DOHH2 (cell line): ENCODE measurements around the gene FAM53B.

Source experiments
- H3F3A ChIP-seq: fragments of 200-600 bp; sonication (generic), shearing (Covaris generic); 2 replicates; pipeline ENCODE4 v1.6.0; 2016; ENCODE audit warnings: antibody characterized with exemption, mild to moderate bottlenecking; ENCODE audit not compliant: control insufficient read depth, insufficient read depth
- H3K27ac ChIP-seq: fragments of 200-600 bp; sonication (generic); 2 replicates; pipeline ENCODE4 v1.5.1; 2014; ENCODE audit warnings: low read depth, mild to moderate bottlenecking, low read length, moderate library complexity
- H3K27me3 ChIP-seq: fragments of 200-600 bp; sonication (generic); 2 replicates; pipeline ENCODE4 v1.6.1; 2014; ENCODE audit warnings: mild to moderate bottlenecking, low read length, mixed read lengths; ENCODE audit not compliant: control insufficient read depth
- H3K36me3 ChIP-seq: fragments of 200-600 bp; sonication (generic); 2 replicates; pipeline ENCODE4 v1.6.1; 2014; ENCODE audit warnings: mild to moderate bottlenecking, low read length, moderate library complexity, mixed read lengths; ENCODE audit not compliant: control insufficient read depth
- H3K4me1 ChIP-seq: fragments of 200-600 bp; sonication (generic); 2 replicates; pipeline ENCODE4 v1.6.1; 2014; ENCODE audit warnings: mild to moderate bottlenecking, low read length, mixed read lengths; ENCODE audit not compliant: control insufficient read depth
- H3K4me2 ChIP-seq: fragments of 200-600 bp; sonication (generic); 2 replicates; pipeline ENCODE4 v1.6.0; 2014; ENCODE audit warnings: mild to moderate bottlenecking, low read length, moderate library complexity
- H3K4me3 ChIP-seq: fragments of 200-600 bp; sonication (generic); 2 replicates; pipeline ENCODE4 v1.5.1; 2014; ENCODE audit warnings: mild to moderate bottlenecking, low read length, mixed read lengths
- H3K79me2 ChIP-seq: fragments of 200-600 bp; sonication (generic); 2 replicates; pipeline ENCODE4 v1.6.1; 2014; ENCODE audit warnings: mild to moderate bottlenecking, low read length, mixed read lengths; ENCODE audit not compliant: control insufficient read depth
- H3K9me2 ChIP-seq: fragments of 200-600 bp; sonication (generic); replicated peaks from 2 replicates; pipeline ENCODE4 v1.6.1; 2014; ENCODE audit warnings: mild to moderate bottlenecking, low read length, mixed read lengths; ENCODE audit not compliant: control insufficient read depth
- H3K9me3 ChIP-seq: fragments of 200-600 bp; sonication (generic); 2 replicates; pipeline ENCODE4 v1.6.1; 2014; ENCODE audit warnings: antibody characterized with exemption, low read length, mixed read lengths; ENCODE audit not compliant: control insufficient read depth, insufficient read depth
- H4K20me1 ChIP-seq: fragments of 200-600 bp; sonication (generic); 2 replicates; pipeline ENCODE4 v1.6.0; 2014; ENCODE audit warnings: low read depth, mild to moderate bottlenecking, antibody characterized with exemption, low read length, moderate library complexity; ENCODE audit not compliant: control insufficient read depth, insufficient read depth
- CTCF ChIP-seq: fragments of 200-600 bp; sonication (generic); IDR thresholded peaks from one replicate; pipeline ENCODE4 v1.5.1; 2014; ENCODE audit warnings: antibody characterized with exemption, mild to moderate bottlenecking, low read depth, low read length; ENCODE audit not compliant: poor library complexity, severe bottlenecking
- EZH2phosphoT487 ChIP-seq: fragments of 200-600 bp; sonication (generic); IDR thresholded peaks from 2 replicates; pipeline ENCODE4 v1.6.1; 2017; ENCODE audit warnings: borderline replicate concordance, mild to moderate bottlenecking, antibody characterized with exemption, low read length, moderate library complexity, mixed read lengths

FAM53B gene

GRCh38 chr10:124741281-124741921 lies 2.8 kb downstream of the FAM53B start:
- peaks cover 67% of the 10 kb centered on the region for H3K4me1 ChIP-seq
- H3K79me2 ChIP-seq: peaks cover 74% of the 10 kb centered on the region
- H3K4me2 ChIP-seq: peak overlapping the region; percentile 72
- no peaks in the 10 kb centered on the region for H3K9me3 ChIP-seq
- peaks cover 26% of the 10 kb centered on the region for H4K20me1 ChIP-seq
- H3K36me3 ChIP-seq: peaks cover 19% of the 10 kb centered on the region
- peak overlapping the region; percentile 90 for H3K4me3 ChIP-seq
- peak overlapping the region; percentile 75 for H3K27ac ChIP-seq
- H3F3A ChIP-seq: peaks cover 34% of the 10 kb centered on the region
- TF ChIP-seq CTCF: peak; percentile 90
- TF ChIP-seq EZH2phosphoT487: no peak
- H3K9me2 ChIP-seq: no peaks in the 10 kb centered on the region
- no peaks in the 10 kb centered on the region for H3K27me3 ChIP-seq

- Histone ChIP-seq H3K9me2 (no peaks in the 10 kb centered on the region), H3K9me3 (no peaks in the 10 kb centered on the region), H3K79me2 (peaks cover 81% of the 10 kb centered on the region), H3K36me3 (peaks cover 23% of the 10 kb centered on the region), H3F3A (peaks cover 29% of the 10 kb centered on the region), H3K4me2 (peak overlapping the region; percentile 72), H3K27me3 (no peaks in the 10 kb centered on the region), H4K20me1 (peaks cover 28% of the 10 kb centered on the region), H3K4me1 (peaks cover 67% of the 10 kb centered on the region), H3K4me3 (peak overlapping the region; percentile 90), H3K27ac (peak overlapping the region; percentile 75)
- TF ChIP-seq EZH2phosphoT487 (no peak), CTCF (no peak)
These were observed 3.6 kb downstream of the FAM53B start for GRCh38 chr10:124740369-124741280.

- no peaks in the 10 kb centered on the region for H3K9me3 ChIP-seq
- peaks cover 28% of the 10 kb centered on the region for H4K20me1 ChIP-seq
- H3K36me3 ChIP-seq: peaks cover 24% of the 10 kb centered on the region
- peaks cover 63% of the 10 kb centered on the region for H3K4me1 ChIP-seq
- TF ChIP-seq EZH2phosphoT487 (no peak), CTCF (no peak)
- peaks cover 88% of the 10 kb centered on the region for H3K79me2 ChIP-seq
- H3K4me3 ChIP-seq: peak overlapping the region; percentile 90
- H3K27ac ChIP-seq: no peak overlapping the region
- no peaks in the 10 kb centered on the region for H3K27me3 ChIP-seq
- H3K9me2 ChIP-seq: no peaks in the 10 kb centered on the region
- peaks cover 24% of the 10 kb centered on the region for H3F3A ChIP-seq
- H3K4me2 ChIP-seq: peak overlapping the region; percentile 72
These were observed 4.2 kb downstream of the FAM53B start for GRCh38 chr10:124739986-124740368.
